OCI-LY7 (cell line): ENCODE data around the gene UMAD1. TPM values are rescaled to one million over a fixed set of nuclear protein-coding genes. Genes with fewer than 3 reads are reported as not detected.

ENCODE experiments used
- BruUV-seq: library from RNA; stranded (reverse); fragments of 400-500 nt; replicated peaks from 2 replicates; lab custom pipeline; 2021; lab: Mats Ljungman, UMichigan
- CTCF ChIA-PET: fragments of 300-600 bp; sonication (Branson Sonifier 250); formaldehyde crosslinking; loops from one replicate; lab custom pipeline; 2022; ENCODE audit warnings: antibody characterized with exemption; ENCODE audit not compliant: unreplicated experiment; lab: Charles Lee
- POLR2A ChIA-PET: fragments of 300-600 bp; sonication (Branson Sonifier 250); formaldehyde crosslinking; loops from one replicate; lab custom pipeline; 2022; ENCODE audit warnings: antibody characterized with exemption; lab: Charles Lee
- DNase-seq: peaks from one replicate; pipeline ENCODE4 v3.0.0-alpha.2; 2015; ENCODE audit warnings: low spot score
- H2AFZ ChIP-seq: fragments of 200-600 bp; sonication (generic), shearing (Covaris generic); 2 replicates; pipeline ENCODE4 v1.6.1; 2014; ENCODE audit warnings: mild to moderate bottlenecking, antibody characterized with exemption, low read length, moderate library complexity
- H3K27ac ChIP-seq: fragments of 200-600 bp; sonication (generic); 2 replicates; pipeline ENCODE4 v1.5.1; 2014; ENCODE audit warnings: mixed run types, low read depth, mild to moderate bottlenecking, moderate library complexity, low read length, inconsistent platforms; ENCODE audit not compliant: poor library complexity, severe bottlenecking
- H3K36me3 ChIP-seq: fragments of 200-600 bp; sonication (generic); 2 replicates; pipeline ENCODE4 v1.6.1; 2014; ENCODE audit warnings: mild to moderate bottlenecking, antibody characterized with exemption, low read length, moderate library complexity, mixed read lengths; ENCODE audit not compliant: insufficient read depth
- H3K4me1 ChIP-seq: fragments of 200-600 bp; sonication (generic); 2 replicates; pipeline ENCODE4 v1.5.1; 2014; ENCODE audit warnings: mild to moderate bottlenecking, low read length; ENCODE audit not compliant: insufficient read depth, poor library complexity, severe bottlenecking
- H3K4me2 ChIP-seq: fragments of 200-600 bp; sonication (generic); 2 replicates; pipeline ENCODE4 v1.6.1; 2014; ENCODE audit warnings: mild to moderate bottlenecking, low read length
- H3K4me3 ChIP-seq: fragments of 200-600 bp; sonication (generic); 2 replicates; pipeline ENCODE4 v1.5.1; 2014; ENCODE audit warnings: mild to moderate bottlenecking, low read depth, low read length; ENCODE audit not compliant: poor library complexity, severe bottlenecking
- H3K79me2 ChIP-seq: fragments of 200-600 bp; sonication (generic); 2 replicates; pipeline ENCODE4 v1.6.1; 2016; ENCODE audit warnings: low read depth, mild to moderate bottlenecking, low read length, moderate library complexity, mixed read lengths; ENCODE audit not compliant: insufficient read depth
- H3K9me2 ChIP-seq: fragments of 200-600 bp; sonication (generic); 2 replicates; pipeline ENCODE4 v1.6.1; 2016; ENCODE audit warnings: mild to moderate bottlenecking, low read length, mixed read lengths; ENCODE audit not compliant: insufficient read depth
- H3K9me3 ChIP-seq: fragments of 200-600 bp; sonication (generic); 2 replicates; pipeline ENCODE4 v1.6.1; 2014; ENCODE audit warnings: mild to moderate bottlenecking, mixed run types, low read length, mixed read lengths
- H4K20me1 ChIP-seq: fragments of 200-600 bp; sonication (generic); 2 replicates; pipeline ENCODE4 v1.6.1; 2014; ENCODE audit warnings: mild to moderate bottlenecking, antibody characterized with exemption, low read length, moderate library complexity, mixed read lengths; ENCODE audit not compliant: insufficient read depth
- EZH2phosphoT487 ChIP-seq: fragments of 200-600 bp; sonication (generic); IDR thresholded peaks from 2 replicates; pipeline ENCODE4 v1.6.1; 2018; ENCODE audit warnings: low read depth, borderline replicate concordance, mild to moderate bottlenecking, mixed run types, antibody characterized with exemption, low read length, moderate library complexity, mixed read lengths
- intact Hi-C: fragments of 100-400 bp; cut with micrococcal nuclease; formaldehyde crosslinking; loops from one replicate; pipeline ENCODE4 v1.10.0; 2022; ENCODE audit not compliant: unreplicated experiment
- total RNA-seq, 2 experiments: library from RNA; depleted of rRNA in 1 of 2; stranded (reverse); fragments of >200 nt in 1 of 2; shearing (Covaris generic) in 1 of 2; gene quantifications; 2 replicates each; pipeline ENCODE4 v1.2.3, GENCODE V29; 2014 to 2022
- TF ChIP-seq, protein P1 (sequence below): fragments of 200-600 bp; sonication (generic); conservative IDR thresholded peaks from 2 replicates; pipeline ENCODE4 v1.5.1; 2014; ENCODE audit warnings: mild to moderate bottlenecking, antibody characterized with exemption, low read length, moderate library complexity, mixed read lengths

The UMAD1 gene
- total RNA-seq, 2 experiments from 2014 or later, result 8.7 to 15.2 TPM

DNA sequence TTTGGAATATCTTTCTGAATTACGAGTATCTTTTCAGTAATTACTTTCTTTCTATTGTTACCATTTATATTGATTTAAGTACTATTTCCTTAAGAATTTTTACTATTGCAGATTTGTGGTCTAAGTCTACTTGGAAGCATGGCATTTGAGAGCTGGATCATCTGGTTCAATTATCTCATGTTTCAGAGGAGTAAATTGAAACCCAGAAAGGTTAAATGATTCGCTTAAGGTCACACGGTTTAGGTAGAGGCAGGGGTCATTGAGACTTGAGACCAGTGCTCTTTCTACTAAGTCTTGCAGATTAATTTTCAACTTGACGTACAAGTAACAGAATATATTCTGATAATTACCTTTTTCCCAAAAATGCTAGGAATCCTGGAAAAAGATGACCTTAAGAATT is 218.9 kb downstream of the UMAD1 start:
- Histone ChIP-seq H3K9me3 (peaks cover 45% of the 10 kb centered on the region), H3K9me2 (no peaks in the 10 kb centered on the region), H2AFZ (no peak overlapping the region), H3K4me1 (peaks cover 29% of the 10 kb centered on the region), H3K4me3 (no peak overlapping the region), H3K36me3 (peaks cover 18% of the 10 kb centered on the region; the same call in 1 of the 2 replicates), H3K79me2 (no peaks in the 10 kb centered on the region), H4K20me1 (no peaks in the 10 kb centered on the region), H3K27ac (no peak overlapping the region), H3K4me2 (no peak overlapping the region)
- intact Hi-C loops, result no loop called here
- CTCF ChIA-PET, result no interaction called here
- BruUV-seq, result no TSS peak
- no peak for TF ChIP-seq EZH2phosphoT487
- TF ChIP-seq, protein P1, sequence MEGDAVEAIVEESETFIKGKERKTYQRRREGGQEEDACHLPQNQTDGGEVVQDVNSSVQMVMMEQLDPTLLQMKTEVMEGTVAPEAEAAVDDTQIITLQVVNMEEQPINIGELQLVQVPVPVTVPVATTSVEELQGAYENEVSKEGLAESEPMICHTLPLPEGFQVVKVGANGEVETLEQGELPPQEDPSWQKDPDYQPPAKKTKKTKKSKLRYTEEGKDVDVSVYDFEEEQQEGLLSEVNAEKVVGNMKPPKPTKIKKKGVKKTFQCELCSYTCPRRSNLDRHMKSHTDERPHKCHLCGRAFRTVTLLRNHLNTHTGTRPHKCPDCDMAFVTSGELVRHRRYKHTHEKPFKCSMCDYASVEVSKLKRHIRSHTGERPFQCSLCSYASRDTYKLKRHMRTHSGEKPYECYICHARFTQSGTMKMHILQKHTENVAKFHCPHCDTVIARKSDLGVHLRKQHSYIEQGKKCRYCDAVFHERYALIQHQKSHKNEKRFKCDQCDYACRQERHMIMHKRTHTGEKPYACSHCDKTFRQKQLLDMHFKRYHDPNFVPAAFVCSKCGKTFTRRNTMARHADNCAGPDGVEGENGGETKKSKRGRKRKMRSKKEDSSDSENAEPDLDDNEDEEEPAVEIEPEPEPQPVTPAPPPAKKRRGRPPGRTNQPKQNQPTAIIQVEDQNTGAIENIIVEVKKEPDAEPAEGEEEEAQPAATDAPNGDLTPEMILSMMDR, result no peak
- POLR2A ChIA-PET, result interaction anchor here (0.6 to 0.9 kb wide), 4 partner anchors 10 to 117 kb away, joined by 3 to 6 read pairs (median 4); no protein-coding TSS in a partner anchor
- DNase-seq, result no peak

DNA sequence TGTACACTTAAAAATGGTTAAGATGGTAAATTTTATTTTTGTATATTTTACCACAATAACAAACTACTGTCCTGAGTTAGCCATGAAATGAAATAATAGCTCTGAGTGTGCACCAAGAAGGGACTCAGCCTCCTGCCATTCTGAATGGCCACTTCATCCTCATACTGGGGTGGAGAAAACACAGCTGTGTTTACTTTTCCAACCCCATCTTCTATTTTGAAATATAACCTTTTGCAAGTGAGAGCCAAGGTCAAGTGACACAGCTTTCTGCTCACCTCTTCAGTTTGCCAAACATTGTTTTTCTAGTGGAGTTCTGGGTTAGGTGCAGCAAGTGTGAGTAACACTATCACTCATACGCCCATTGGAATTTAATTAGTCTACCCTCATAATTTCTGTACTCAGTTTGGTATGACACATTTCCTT is 220.7 kb downstream of the UMAD1 start:
- Histone ChIP-seq H3K9me3 (peaks cover 29% of the 10 kb centered on the region; the same call in 1 of the 2 replicates), H3K27ac (no peak overlapping the region), H3K4me2 (no peak overlapping the region), H3K79me2 (no peaks in the 10 kb centered on the region), H4K20me1 (no peaks in the 10 kb centered on the region), H3K4me1 (peaks cover 29% of the 10 kb centered on the region), H2AFZ (no peak overlapping the region), H3K36me3 (peaks cover 5% of the 10 kb centered on the region; the same call in 1 of the 2 replicates), H3K4me3 (no peak overlapping the region), H3K9me2 (no peaks in the 10 kb centered on the region)
- BruUV-seq, result no TSS peak
- intact Hi-C loops, result no loop called here
- CTCF ChIA-PET, result no interaction called here
- POLR2A ChIA-PET, result no interaction called here
- DNase-seq, result no peak
- no peak for TF ChIP-seq EZH2phosphoT487
- TF ChIP-seq, protein P1, result no peak

DNA sequence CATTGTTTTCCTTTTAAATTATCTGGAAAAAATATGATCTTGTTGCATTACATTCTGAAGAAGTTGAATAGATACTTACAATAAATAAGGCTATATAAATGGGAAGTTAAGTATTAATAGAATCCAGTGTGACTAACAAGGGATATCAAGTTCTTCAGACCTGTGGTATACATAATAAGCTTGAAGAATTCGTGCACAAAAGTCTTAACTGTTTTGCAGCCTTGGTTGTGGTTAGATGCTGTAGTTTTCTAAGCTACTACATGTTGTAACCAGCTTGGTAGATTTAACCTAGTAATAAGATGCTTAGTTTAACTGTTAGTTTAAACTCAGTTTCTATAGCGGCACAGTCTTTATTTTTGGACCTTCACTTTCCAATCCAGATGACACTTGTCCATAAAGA is 221.8 kb downstream of the UMAD1 start:
- H3K79me2 ChIP-seq, result no peaks in the 10 kb centered on the region
- peaks cover 19% of the 10 kb centered on the region for H3K4me1 ChIP-seq
- intact Hi-C loops, result no loop called here
- ChIA-PET POLR2A (interaction anchor here (0.9 to 1.6 kb wide), 2 partner anchors 13 to 105 kb away, joined by 3 read pairs; no protein-coding TSS in a partner anchor), CTCF (no interaction called here)
- H2AFZ ChIP-seq, result no peak overlapping the region
- no peaks in the 10 kb centered on the region for H4K20me1 ChIP-seq
- H3K9me3 ChIP-seq, result peaks cover 17% of the 10 kb centered on the region; the same call in 1 of the 2 replicates
- H3K36me3 ChIP-seq, result no peaks in the 10 kb centered on the region
- no peak overlapping the region for H3K27ac ChIP-seq
- no peak overlapping the region for H3K4me2 ChIP-seq
- DNase-seq, result no peak
- H3K4me3 ChIP-seq, result no peak overlapping the region
- TF ChIP-seq, protein P1, result no peak
- no peak for TF ChIP-seq EZH2phosphoT487
- no TSS peak for BruUV-seq
- H3K9me2 ChIP-seq, result no peaks in the 10 kb centered on the region
